Mesenteric fat pad (tissue), 1 donor: ENCODE measurements around the gene MIB2. TPM values are rescaled to one million over a fixed set of nuclear protein-coding genes. Genes with fewer than 3 reads are reported as not detected.
A peak's percentile ranks its signal among the peaks of the same experiment; 100 is the strongest.
"Not testable (repeated sequence)": the region's sequence is repeated elsewhere in the genome, so short reads cannot be mapped to it uniquely, and the experiment has no call there.

Source experiments
- DNase-seq: peaks from one replicate; pipeline ENCODE4 v3.0.0-alpha.2; 2020; ENCODE audit warnings: low spot score
- total RNA-seq: library from RNA; stranded (reverse); fragmentation: NEBNext Ultra II Directional; extraction: Animal tissue kit (Norgen Biotek cat#: 25700); gene quantifications from one replicate; pipeline ENCODE4 v1.2.1, GENCODE V29; 2021
- donor health status: DM: yes; HTN: yes; CAD: no.

MIB2 gene
- total RNA-seq, 1 donor from 2014 or later = 37.9 TPM

- not testable (repeated sequence) for DNase-seq
Observed at GRCh38 chr1:1646326-1646725, 31.0 kb downstream of the MIB2 start.

GRCh38 chr1:1647567-1648241 is 32.4 kb downstream of the MIB2 start:
- peak; percentile 62 for DNase-seq

GRCh38 chr1:1648265-1648664 is 33.0 kb downstream of the MIB2 start:
- not testable (repeated sequence) for DNase-seq

- peak; percentile 98 for DNase-seq
Observed at GRCh38 chr1:1658583-1659549, 43.6 kb downstream of the MIB2 start, which contains the start of gene CDK11B. Gene CDK11B, minus strand, starts transcription at chr1:1659004. Its CDS starts 1,519 bp downstream, at chr1:1657485.

GRCh38 chr1:1662392-1662791 is 47.1 kb downstream of the MIB2 start:
- not testable (repeated sequence) for DNase-seq

GRCh38 chr1:1662830-1663560 is 47.7 kb downstream of the MIB2 start:
- peak; percentile 84 for DNase-seq

- not testable (repeated sequence) for DNase-seq
Observed at GRCh38 chr1:1664318-1664717, 49.0 kb downstream of the MIB2 start.

- DNase-seq = no peak
Observed at GRCh38 chr1:1664941-1665814, 49.9 kb downstream of the MIB2 start.

GRCh38 chr1:1665815-1666251 is 50.5 kb downstream of the MIB2 start:
- no peak for DNase-seq

- no peak for DNase-seq
Observed at GRCh38 chr1:1666526-1666925, 51.2 kb downstream of the MIB2 start.

GRCh38 chr1:1669468-1670440 is 54.5 kb downstream of the MIB2 start:
- DNase-seq = no peak

GRCh38 chr1:1670866-1671265 is 55.6 kb downstream of the MIB2 start:
- no peak for DNase-seq

- no peak for DNase-seq
Observed at GRCh38 chr1:1671365-1672119, 56.2 kb downstream of the MIB2 start.

- DNase-seq = no peak
Observed at GRCh38 chr1:1672181-1672965, 57.1 kb downstream of the MIB2 start.

- not testable (repeated sequence) for DNase-seq
Observed at GRCh38 chr1:1674806-1675205, 59.5 kb downstream of the MIB2 start.

GRCh38 chr1:1675218-1675617 is 59.9 kb downstream of the MIB2 start:
- DNase-seq = not testable (repeated sequence)

GRCh38 chr1:1676087-1676486 is 60.8 kb downstream of the MIB2 start:
- not testable (repeated sequence) for DNase-seq
